ENCODE results near the gene ZFPL1. TPM values are rescaled to one million over a fixed set of nuclear protein-coding genes. Genes with fewer than 3 reads are reported as not detected.
A peak's percentile ranks its signal among the peaks of the same experiment; 100 is the strongest.

ZFPL1 gene
- total RNA-seq, 1 experiment from 2014 or later = 42.6 TPM

DNA sequence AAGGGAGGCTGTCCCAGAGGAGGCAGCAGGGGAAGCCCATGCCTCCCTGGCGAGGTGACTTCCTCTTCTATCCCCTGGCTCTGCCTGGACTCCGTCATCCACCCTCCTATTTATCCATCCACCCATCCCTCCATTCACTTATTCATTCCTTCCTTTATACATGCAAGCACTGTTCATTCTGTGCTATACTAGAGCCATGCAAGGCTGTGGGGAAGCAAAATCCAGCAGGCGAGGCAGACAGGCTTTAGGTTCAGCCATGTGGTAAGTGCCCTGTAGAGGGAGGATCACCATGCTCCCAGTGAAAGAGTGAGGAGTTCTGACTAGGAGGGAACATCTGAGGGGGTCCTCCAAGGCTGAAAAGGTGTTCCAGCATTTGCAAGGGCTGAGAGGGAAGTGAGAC is 24.5 kb upstream of the ZFPL1 start:
- in situ Hi-C loops (cut with HindIII; ENCODE audit: low sequenced_read_pairs) = no loop called here
- DNase-seq (ENCODE audit: low spot score) = no peak

DNA sequence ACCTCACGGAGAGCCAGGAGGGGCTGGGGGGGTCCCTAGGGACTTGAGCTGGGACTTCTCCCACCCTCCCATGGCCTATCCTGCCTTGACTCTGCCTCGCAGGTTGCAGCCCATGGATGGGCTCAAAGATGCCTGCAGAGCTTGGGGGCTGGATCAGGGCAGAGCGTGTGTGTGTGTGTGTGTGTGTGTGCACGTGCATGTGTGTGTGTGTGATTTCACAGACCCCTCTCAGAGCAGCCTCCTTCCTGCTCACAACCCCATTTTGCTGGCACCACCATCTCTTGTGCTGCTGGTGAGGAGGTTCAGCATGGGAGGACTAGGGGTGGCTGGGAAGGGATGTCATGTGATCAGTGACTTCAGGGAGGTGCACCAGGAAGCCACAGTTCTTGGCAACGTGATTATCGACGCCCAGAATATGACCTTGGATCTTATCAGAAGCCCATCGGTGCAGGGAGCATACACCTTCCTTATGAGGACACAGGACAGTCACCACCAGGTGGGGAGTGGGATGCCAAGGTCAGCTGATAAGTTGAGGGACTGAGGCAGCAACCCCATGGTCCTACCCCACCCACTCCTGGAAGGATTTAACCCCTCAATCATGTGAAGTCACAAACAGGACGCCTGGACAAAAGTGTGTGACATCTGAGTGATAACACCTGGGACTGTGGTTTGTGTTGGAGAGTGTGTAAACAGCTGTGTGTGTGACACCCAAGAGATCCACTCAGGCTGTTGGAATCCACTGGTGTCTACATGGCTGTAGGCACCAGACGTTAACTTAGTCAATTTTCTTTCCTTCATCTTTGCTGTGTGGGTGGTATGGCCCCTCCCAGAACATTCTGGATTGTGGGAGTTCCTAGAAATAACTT is 23.8 kb upstream of the ZFPL1 start:
- in situ Hi-C loops (cut with HindIII; ENCODE audit: low sequenced_read_pairs) = no loop called here
- no peak for DNase-seq (ENCODE audit: low spot score)

DNA sequence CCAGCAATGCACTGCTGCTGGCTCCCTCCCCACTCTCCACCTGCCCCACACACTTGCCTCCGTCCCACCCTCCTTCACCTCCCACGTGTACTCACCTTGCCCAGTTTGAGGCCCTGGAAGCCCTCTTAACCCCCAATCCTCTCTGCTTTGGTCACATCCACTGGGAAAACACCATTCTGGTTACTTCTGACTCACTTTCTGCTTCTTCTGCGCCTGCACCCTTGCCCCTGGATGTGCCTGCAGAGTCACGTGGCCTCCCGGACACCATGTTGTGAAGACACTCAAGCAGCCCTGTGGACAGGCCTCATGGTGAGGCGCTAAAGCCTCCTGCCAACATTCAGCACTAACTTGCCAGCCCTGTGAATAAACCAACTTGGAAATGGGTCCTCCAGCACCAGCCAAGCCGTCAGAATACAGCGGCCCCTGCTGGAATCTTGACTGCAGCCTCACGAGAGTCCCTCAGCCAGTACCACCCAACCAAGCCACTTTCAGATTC is 23.1 kb upstream of the ZFPL1 start:
- in situ Hi-C loops (cut with HindIII; ENCODE audit: low sequenced_read_pairs) = no loop called here
- peak; percentile 23 for DNase-seq (ENCODE audit: low spot score)

DNA sequence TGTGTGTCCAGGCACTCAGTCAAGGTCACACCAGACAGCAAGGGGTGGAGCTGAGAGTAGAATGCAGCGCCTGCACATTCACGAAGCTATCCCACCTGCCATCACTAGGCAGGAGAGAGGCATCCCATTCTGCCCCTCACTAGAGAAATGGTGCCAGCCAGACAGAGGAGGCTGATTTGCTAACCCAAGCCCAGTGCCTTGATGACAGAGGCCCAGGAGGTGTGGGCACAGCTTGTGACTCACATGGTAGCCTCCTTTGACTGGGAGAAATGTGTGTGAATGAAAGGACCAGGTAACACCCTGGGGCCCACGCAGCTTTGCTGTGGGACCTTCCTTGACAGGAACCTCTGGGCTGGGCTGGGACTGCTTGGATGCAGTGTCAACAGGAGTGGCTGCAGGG is 20.5 kb upstream of the ZFPL1 start:
- DNase-seq (ENCODE audit: low spot score) = no peak
- in situ Hi-C loops (cut with HindIII; ENCODE audit: low sequenced_read_pairs) = no loop called here

DNA sequence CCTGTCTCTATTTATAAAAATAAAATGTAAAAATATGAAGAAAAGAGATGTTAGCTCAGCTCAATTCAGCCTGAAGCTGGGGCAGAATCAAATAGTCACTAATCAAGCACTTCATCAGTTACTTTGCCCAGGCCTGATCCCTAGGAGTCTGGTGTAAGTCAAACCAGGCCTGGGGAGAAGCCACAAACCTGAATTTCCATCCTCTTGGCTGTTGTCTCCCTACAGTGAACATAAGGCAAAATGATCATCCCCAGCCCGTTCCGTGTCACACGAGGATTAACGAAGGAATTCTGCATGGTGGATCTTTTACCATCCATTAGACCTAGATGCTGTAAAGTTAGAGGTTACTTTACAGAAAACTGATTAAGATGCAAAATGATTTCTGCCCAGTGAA is 19.2 kb upstream of the ZFPL1 start:
- DNase-seq (ENCODE audit: low spot score) = no peak
- in situ Hi-C loops (cut with HindIII; ENCODE audit: low sequenced_read_pairs) = no loop called here

DNA sequence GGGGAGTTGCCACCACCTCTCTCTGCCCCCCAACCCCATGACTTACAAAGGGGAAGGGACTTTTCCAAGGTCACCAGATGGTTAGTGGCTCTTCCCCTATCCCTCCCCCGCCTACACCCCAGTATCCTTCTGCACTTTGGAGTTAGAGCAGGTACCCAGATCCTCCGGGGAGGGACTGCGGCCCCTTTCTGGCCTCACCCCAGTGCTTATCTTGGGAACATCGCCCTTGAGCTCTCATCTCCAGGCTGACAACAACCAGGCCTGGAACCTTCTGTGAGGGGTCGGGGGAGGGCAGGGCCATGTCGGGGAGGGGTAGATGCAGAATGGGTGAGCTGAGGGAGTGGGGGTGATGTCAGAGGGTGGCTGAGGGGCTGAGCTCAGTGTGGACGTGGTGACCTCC is 18.2 kb upstream of the ZFPL1 start:
- in situ Hi-C loops (cut with HindIII; ENCODE audit: low sequenced_read_pairs) = no loop called here
- no peak for DNase-seq (ENCODE audit: low spot score)

DNA sequence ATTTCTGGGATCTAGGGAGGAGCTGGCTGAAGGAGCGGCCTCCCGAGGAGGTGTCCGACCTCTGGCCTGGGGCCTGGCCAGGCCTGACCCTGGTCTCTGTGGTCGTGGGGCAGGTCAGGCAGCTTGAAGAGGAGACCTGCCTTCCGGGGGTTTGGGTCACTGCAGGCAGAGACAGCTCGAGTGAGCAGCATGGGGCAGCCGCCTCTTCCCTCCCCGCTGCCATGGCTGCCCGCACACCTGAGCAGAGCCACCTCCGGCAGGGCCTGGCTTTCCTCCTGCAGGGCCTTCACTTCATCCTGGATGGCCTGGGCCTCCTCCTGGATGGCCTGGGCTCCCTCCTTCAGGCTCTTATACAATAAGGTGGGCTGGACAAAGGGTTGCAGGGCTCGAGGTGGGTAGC is 17.7 kb upstream of the ZFPL1 start:
- in situ Hi-C loops (cut with HindIII; ENCODE audit: low sequenced_read_pairs) = no loop called here
- DNase-seq (ENCODE audit: low spot score) = no peak

DNA sequence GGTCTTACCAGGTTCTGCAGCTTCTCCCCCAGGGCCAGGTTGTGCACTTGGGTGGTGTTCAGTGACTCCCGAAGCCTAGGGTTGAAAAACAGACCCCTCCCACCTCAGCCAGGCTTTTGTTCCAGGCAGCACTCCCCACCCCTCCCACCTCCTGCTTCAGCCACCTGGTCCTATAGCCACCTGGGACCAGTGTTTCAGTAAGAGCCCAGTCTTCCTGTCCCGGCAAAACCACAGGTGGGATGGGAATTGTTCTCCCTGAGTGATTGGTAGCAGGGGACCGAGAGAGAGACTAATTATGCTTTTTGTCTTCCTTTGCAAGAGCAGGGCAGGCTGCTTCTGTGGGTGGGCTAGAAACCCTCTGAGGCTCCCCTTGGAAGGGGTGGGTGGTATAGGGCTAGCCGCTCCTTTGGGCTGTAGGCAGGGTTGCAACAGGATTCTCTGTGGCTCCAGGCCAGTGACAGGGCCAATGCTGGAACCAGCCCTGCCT is 17.2 kb upstream of the ZFPL1 start:
- in situ Hi-C loops (cut with HindIII; ENCODE audit: low sequenced_read_pairs) = no loop called here

DNA sequence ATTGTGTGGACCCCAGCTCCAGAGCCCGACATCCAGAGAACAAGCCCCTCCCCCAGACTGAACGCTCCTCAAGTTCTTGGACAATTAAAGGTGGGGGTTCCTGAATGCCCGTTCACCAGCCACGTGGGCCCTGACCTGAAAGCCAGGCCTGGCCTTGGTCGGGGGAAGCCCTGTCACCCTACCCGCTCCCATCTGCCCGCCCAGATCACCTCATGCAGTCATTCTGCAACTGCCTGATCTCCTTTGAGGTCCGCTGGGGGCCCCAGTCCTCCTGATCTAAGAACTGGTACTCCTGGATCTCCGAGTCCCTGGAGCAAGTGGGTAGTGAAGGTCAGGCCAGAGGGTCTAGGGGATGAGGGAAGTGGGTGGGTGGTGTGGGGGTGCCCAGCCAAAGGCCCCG is 16.6 kb upstream of the ZFPL1 start:
- in situ Hi-C loops (cut with HindIII; ENCODE audit: low sequenced_read_pairs) = no loop called here
- DNase-seq (ENCODE audit: low spot score) = no peak

More for the DNA sequence above, 17.2 kb upstream of the ZFPL1 start:
- DNase-seq (ENCODE audit: low spot score) = no peak

DNA sequence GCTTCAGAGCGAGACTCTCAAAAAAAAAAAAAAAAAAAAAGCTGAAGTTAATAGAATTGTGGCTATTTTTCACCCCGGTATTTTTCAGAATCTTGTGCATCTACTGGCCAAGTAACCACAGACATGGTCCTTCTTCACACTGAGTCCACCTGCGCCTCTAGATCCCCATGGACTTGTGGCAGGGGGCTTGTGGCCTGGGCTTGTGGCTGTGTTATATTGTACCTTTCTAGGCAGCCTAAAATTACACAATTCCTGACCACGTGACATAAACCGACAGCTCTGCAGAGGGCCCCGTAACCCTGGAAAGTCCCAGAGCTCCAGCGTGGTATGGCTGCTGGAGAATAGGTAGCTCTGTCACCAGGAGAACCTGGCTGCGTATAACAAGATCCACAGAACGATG is 14.8 kb upstream of the ZFPL1 start:
- in situ Hi-C loops (cut with HindIII; ENCODE audit: low sequenced_read_pairs) = no loop called here
- DNase-seq (ENCODE audit: low spot score) = no peak

DNA sequence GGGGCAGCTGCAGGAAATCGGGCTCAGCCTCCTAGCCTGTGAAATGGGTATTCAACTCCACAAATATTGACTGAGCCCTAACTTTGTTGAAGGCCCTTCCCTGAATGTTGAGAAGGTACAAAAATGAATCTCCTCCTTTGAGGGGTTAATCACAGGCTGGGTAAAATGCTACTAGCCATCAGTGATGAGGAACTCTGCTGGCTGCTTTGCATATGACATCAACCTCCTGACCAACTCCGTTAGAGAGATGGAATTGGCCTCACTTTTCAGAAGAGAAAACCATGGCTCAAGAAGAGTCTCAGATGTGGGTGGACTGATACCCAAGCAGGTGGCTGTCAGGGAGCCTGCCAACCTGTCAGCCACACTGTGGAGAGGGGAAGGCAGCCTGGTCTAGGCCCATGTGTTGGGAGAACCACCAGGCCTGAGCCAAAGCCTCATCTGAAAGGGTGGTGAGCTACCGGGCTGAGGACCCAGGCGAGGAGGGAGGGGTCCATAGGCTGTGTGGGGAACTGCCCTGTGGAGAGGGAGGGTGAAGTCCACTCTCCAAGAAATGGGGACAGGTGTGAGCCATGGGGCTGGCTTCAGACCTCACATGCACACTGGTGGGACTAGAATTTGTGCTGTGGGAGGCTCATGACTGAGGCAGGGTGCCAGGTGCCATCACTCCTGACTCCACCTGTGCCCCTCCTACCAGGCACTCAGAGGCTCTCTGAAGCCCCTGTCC is 12.0 kb upstream of the ZFPL1 start:
- no peak for DNase-seq (ENCODE audit: low spot score)
- in situ Hi-C loops (cut with HindIII; ENCODE audit: low sequenced_read_pairs) = no loop called here

DNA sequence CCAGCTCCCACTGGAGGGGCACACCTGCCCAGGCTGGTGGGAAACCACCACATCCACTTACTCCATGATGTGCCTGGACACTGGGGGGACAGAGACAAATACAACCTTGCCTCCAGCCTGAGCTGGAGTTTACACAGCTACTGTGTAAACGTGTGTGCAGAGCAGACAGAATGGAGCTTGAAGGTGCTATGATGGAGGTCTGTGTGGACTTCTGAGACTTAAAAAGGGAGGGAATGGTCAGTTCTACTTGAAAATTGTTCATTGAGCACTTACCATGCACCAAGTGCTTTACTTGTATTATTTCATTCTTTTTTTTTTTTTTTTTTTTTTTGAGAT is 11.4 kb upstream of the ZFPL1 start:
- DNase-seq (ENCODE audit: low spot score) = no peak
- in situ Hi-C loops (cut with HindIII; ENCODE audit: low sequenced_read_pairs) = no loop called here

DNA sequence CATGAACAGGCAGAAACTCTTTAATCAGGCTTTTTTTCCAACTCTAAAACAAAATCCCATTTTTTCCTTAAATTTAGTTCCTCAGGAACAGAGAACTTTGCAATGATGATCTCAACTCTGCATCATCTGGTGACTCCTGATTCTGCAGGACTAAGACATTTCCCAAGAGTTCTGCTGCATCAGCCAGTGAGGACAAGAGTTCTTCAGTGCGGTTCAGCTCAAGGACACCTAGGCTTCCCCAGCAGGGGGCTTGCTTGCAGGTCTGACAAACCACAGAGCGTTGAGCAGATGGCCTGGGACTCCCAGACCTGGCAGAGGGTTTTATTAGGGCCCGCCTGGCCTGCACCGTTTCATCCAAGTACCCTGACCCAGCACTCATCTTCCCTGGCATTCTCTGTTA is 6.6 kb upstream of the ZFPL1 start:
- in situ Hi-C loops (cut with HindIII; ENCODE audit: low sequenced_read_pairs) = no loop called here
- no peak for DNase-seq (ENCODE audit: low spot score)

DNA sequence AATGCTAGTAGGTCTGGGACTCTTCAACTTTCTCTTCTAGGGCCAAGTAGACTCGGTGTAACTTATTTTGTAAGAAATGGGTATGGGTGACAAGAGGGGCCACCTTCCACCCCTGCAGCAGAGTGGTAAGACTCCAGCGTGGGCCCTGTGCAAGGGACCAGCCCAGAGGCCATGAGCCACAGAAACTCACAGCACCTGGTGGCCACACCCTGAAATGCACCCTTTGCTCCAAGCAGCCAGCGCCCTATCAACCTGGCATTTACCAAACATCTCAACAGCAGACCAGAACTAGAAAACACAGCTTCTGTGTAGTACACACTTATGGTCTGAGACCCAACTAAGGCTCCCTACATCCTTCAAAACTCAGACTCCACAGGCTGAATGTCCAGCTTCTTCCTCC is 5.9 kb upstream of the ZFPL1 start:
- in situ Hi-C loops (cut with HindIII; ENCODE audit: low sequenced_read_pairs) = no loop called here
- DNase-seq (ENCODE audit: low spot score) = peak; percentile 23

DNA sequence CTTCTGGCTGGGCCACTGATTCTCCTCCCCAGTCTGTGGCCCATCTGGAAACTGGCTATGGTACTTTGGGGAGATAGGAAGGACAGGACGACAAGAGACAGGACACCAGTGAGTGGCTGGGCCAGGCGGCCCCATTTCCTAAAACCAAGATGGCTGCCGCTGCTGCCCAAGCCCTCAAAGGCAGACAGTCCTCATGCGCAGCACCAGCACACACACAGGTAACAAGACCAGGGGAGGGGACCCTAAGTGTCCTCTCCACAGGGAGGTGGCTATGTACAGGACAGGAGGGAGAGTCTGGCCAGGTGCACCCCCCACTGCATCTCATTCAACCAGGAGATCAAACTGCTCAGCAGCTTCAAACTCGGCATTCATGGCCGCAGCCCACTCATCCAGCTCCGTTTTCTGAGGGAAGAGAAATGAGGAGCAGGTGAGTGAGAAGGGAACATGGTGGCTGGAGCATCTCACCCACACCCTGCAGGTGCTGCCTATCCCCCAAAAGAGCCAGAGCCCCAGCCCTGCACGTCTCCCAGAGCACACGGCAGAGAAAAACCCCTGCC is 5.2 kb upstream of the ZFPL1 start:
- no peak for DNase-seq (ENCODE audit: low spot score)
- in situ Hi-C loops (cut with HindIII; ENCODE audit: low sequenced_read_pairs) = no loop called here

DNA sequence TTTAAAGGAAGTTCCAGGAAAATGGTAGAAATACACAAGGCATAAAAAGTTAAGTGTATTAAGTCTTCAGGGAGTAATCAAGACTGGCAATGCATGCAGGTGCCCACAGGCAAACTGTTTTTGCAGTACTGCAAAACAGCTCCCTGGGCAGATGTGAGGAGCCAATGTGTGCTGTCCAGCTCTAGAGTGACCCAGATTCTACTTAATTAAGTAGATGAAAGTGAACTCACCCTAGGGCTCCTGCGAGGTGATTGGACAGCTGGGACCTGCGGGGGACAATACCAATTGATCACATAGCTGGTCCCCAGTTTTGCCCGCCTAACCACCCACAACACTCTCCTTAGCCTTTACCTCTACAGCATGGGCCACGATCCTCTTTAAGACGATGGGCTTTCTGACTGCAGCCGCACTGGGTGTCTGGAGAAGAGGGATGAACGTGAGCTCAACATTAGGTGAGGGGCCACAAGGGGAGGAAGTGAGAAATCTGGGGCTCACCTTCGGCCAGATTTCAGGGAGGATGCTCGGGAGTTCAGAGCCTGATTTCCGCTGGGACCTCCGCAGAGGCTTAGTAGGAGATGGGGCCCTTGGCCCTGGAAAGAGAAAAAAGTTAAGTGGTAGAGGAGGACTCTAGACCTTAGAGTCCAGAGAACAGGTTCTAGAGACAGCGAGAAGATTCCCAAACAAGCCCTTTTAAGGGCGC is 738 bp upstream of the ZFPL1 start:
- in situ Hi-C loops (cut with HindIII; ENCODE audit: low sequenced_read_pairs) = no loop called here
- DNase-seq (ENCODE audit: low spot score) = no peak

DNA sequence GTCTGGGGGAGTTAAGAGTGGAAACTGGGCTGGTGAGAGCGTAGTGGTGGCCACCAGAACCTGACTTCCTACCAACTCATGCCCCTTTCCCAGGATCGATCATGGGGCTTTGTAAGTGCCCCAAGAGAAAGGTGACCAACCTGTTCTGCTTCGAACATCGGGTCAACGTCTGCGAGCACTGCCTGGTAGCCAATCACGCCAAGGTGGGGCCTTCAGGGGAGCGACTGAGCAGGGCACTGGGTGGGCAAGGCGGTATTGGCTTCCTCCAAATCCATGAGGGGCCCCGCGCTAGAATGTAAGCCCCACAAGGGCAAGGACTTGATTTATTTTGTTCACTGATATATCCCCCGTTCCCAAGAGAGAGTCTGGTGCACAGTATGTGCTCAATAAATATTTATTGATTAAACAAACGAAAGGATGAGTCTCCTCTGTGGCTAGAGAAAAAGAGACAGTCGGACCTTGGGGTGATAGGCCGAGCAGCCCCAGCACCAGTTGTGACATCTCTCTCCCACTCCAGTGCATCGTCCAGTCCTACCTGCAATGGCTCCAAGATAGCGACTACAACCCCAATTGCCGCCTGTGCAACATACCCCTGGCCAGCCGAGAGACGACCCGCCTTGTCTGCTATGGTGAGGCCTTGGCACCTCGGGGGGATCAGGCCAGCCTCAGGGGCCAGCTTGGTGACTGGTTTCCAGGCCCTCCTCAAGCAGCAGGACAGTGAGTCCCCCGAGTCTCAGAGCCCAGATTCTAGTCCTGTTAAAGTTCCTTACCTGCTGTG is 765 bp downstream of the ZFPL1 start:
- in situ Hi-C loops (cut with HindIII; ENCODE audit: low sequenced_read_pairs) = no loop called here
- no peak for DNase-seq (ENCODE audit: low spot score)

DNA sequence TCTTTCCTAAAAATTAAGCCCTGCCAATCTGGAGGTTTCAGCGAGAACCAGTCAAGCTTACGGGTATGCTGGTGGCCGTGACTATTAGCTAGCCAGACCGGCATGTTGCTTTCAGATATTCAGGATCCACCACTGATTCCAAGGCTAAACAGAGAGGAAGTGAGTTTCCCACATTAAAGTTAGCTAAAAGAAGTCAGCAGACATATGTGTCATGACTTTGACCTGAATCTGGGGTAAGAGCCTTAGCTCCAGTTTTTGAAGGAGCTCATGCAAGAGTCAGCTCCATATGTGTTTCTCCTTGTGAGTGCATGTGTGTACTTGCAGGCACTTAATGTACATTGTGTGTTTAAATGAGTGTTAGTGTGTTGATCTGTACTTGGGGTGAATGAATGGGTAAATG is 1.4 kb downstream of the ZFPL1 start:
- no peak for DNase-seq (ENCODE audit: low spot score)
- in situ Hi-C loops (cut with HindIII; ENCODE audit: low sequenced_read_pairs) = no loop called here

DNA sequence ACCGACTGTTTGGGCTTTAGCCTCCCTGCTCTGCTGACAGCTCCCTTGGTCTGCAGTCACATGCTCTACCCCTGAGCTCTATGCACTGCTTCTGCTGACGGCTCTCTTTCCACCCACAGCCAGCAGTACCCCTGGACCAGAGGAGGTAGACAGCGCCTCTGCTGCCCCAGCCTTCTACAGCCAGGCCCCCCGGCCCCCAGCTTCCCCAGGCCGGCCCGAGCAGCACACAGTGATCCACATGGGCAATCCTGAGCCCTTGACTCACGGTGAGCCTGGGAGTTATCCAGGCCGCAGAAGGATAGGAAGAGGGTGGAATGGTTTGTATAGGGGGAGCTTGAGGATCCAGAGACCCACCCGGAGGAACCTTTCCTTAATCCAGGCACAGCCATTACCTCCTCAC is 2.8 kb downstream of the ZFPL1 start:
- in situ Hi-C loops (cut with HindIII; ENCODE audit: low sequenced_read_pairs) = no loop called here

More for the DNA sequence above, 2.8 kb downstream of the ZFPL1 start:
- no peak for DNase-seq (ENCODE audit: low spot score)
